ENCODE results near the gene GRB2. TPM values are rescaled to one million over a fixed set of nuclear protein-coding genes. Genes with fewer than 3 reads are reported as not detected.
"Not testable (repeated sequence)": the region's sequence is repeated elsewhere in the genome, so short reads cannot be mapped to it uniquely, and the experiment has no call there.

Gene GRB2
- total RNA-seq, 1 experiment from 2014 or later = 169 TPM

DNA sequence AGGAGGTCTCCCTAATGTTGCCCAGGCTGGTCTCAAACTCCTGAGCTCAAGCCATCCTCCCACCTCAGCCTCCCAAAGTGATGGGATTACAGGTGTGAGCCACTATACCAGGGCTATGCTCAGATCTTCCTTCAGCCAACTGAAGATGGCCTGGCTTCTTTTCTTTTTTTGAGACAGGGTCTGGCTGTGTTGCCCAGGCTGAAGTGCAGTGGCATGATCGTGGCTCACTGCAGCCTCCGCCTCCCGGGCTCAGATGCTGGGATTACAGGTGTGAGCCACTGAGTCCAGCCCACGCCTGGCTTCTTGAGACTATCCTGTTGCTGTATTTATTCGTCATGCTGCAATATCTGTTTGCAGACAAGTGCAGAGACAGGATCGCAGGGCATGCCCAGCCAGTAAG lies 120.4 kb downstream of the GRB2 start:
- no peak for DNase-seq (ENCODE audit: low spot score)

DNA sequence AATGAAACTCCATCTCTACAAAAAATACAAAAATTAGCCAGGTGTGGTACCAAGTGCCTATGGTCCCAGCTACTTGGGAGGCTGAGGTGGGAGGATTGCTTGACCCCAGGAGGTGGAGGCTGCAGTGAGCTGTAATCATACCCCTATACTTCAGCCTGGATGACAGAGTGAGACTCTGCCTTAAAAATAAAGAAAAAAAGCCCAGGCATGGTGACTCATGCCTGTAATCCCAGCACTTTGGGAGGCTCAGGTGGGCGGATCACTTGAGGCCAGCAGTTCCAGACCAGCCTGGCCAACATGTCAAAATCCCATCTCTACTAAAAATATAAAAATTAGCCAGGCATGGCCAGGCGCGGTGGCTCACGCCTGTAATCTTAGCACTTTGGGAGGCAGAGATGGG lies 125.3 kb downstream of the GRB2 start:
- not testable (repeated sequence) for DNase-seq (ENCODE audit: low spot score)

GRCh38 chr17:75277664-75278071 lies 127.8 kb downstream of the GRB2 start:
- DNase-seq (ENCODE audit: low spot score) = no peak

GRCh38 chr17:75273977-75274708 lies 131.3 kb downstream of the GRB2 start:
- DNase-seq (ENCODE audit: low spot score) = no peak

- peak; percentile 12 for DNase-seq (ENCODE audit: low spot score)
These were observed 132.7 kb downstream of the GRB2 start for GRCh38 chr17:75272848-75273184.

GRCh38 chr17:75271955-75272847 lies 133.3 kb downstream of the GRB2 start:
- peak; percentile 40 for DNase-seq (ENCODE audit: low spot score)

GRCh38 chr17:75271233-75271954 lies 134.1 kb downstream of the GRB2 start:
- peak; percentile 81 for DNase-seq (ENCODE audit: low spot score)

DNA sequence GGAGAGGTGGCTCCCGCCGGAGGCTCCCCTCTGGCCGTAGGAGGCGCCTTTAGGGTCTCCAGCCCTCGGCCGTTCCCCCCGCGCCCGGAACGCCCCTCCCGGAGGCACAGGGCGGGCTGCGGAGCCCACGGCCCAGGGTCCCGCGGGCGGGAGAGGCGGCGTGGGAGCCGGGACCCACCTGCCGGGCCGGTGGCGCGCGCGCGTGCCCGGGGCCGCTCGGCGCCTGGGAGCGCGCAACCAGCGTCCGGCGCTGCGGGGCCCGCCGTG lies 134.6 kb downstream of the GRB2 start, which contains the start of gene MIF4GD:
MIF4GD (minus strand) TSS at position 266 of the 267 bp plus-strand sequence. CDS start 1,036 bp downstream, outside the sequence.
- DNase-seq (ENCODE audit: low spot score) = no peak

DNA sequence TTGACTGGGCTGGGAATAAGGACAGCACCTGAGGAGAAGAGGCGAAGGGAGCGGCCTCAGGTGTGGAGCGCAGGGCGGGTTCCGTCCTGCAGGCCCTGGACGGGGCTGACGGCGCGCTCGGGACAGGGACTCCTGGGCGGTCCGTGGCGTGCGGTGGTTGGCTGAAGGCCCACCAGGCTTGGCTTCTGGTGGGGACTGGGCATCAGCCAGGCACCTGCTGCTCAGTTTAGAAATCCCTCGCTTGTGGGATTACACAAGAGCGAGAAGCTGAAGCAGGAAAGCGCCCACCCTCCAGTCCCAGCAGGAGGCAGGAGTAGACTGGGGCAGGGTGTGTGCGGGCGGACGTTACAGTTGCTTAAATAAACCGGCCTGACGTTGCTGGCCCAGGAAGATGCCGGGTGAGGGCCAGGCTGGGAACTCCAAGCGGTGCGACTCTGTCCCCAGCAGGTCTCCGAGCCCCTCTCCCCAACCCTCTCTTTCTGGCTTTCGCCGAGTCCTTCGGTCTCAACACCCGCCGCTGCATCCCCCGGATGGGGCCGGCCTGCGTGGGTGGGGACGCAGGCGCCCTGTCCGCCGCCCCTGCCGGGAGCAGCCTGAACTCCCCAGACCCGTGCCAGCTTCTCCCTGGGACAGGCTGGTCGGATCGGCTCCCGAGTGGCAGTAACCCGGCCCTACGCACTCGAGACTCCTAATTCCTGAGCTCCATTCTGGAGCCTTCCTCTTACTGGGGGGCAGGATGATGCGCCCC lies 135.1 kb downstream of the GRB2 start:
- DNase-seq (ENCODE audit: low spot score) = peak; percentile 82

GRCh38 chr17:75269844-75270217 lies 135.6 kb downstream of the GRB2 start:
- no peak for DNase-seq (ENCODE audit: low spot score)

Small RNAs within 50 kb of the gene (small RNA-seq; reads per million reads assigned to genes)
- gene MIR3678 = not detected
- gene RF00019 = not detected
- not detected for gene RNU6-938P

Other genes with a start within 250 kb of the GRB2 start
- gene SUMO2, start 222.7 kb downstream of the GRB2 start, total RNA-seq (2014; rRNA removed; shearing (Covaris generic)) = 151 and 169 TPM in 2 replicates
- 60.3 and 61.7 TPM in 2 replicates for gene NUP85, start 200.0 kb downstream of the GRB2 start, total RNA-seq (2014; rRNA removed; shearing (Covaris generic))
- gene GGA3, start 144.1 kb downstream of the GRB2 start, total RNA-seq (2014; rRNA removed; shearing (Covaris generic)) = 16.4 and 20.7 TPM in 2 replicates
- gene MRPS7, start 143.8 kb downstream of the GRB2 start, total RNA-seq (2014; rRNA removed; shearing (Covaris generic)) = 77.5 and 77.7 TPM in 2 replicates
- gene MIF4GD, start 134.4 kb downstream of the GRB2 start, total RNA-seq (2014; rRNA removed; shearing (Covaris generic)) = 22.8 and 28.8 TPM in 2 replicates
- 39.8 and 46.4 TPM in 2 replicates for gene SLC25A19, start 116.2 kb downstream of the GRB2 start, total RNA-seq (2014; rRNA removed; shearing (Covaris generic))
- gene TMEM94, start 51.0 kb upstream of the GRB2 start, total RNA-seq (2014; rRNA removed; shearing (Covaris generic)) = 34.9 and 50.5 TPM in 2 replicates
- gene CASKIN2, start 109.9 kb upstream of the GRB2 start, total RNA-seq (2014; rRNA removed; shearing (Covaris generic)) = 12.3 and 13.6 TPM in 2 replicates
- gene TSEN54, start 110.8 kb upstream of the GRB2 start, total RNA-seq (2014; rRNA removed; shearing (Covaris generic)) = 108 and 134 TPM in 2 replicates
- 162 and 184 TPM in 2 replicates for gene LLGL2, start 120.0 kb upstream of the GRB2 start, total RNA-seq (2014; rRNA removed; shearing (Covaris generic))
- gene MYO15B, start 182.1 kb upstream of the GRB2 start, total RNA-seq (2014; rRNA removed; shearing (Covaris generic)) = 29.0 and 36.8 TPM in 2 replicates
- gene SMIM5, start 227.8 kb upstream of the GRB2 start, total RNA-seq (2014; rRNA removed; shearing (Covaris generic)) = 16.4 and 16.7 TPM in 2 replicates

All from HT-29 (cell line).